HepG2 (cell line): ENCODE data around the gene SGSM1.

Source experiments
- CTCF ChIP-seq: sonication (generic); formaldehyde crosslinking; IDR thresholded peaks from 2 replicates; pipeline ENCODE4 v1.5.0; 2020; ENCODE audit warnings: mild to moderate bottlenecking, missing genetic modification reagents, moderate library complexity
- EED ChIP-seq: sonication (generic); formaldehyde crosslinking; IDR thresholded peaks from 2 replicates; pipeline ENCODE4 v1.5.0; 2020; ENCODE audit warnings: mild to moderate bottlenecking, missing genetic modification reagents
- EZH2 ChIP-seq: conservative IDR thresholded peaks from 2 replicates; pipeline ENCODE4 v1.6.1; 2012; ENCODE audit warnings: mild to moderate bottlenecking, low read depth, low read length, moderate library complexity
- NCOA1 ChIP-seq: sonication (generic); formaldehyde crosslinking; IDR thresholded peaks from 2 replicates; pipeline ENCODE4 v1.9.0; 2021; ENCODE audit warnings: missing genetic modification reagents
- POLR2A ChIP-seq, 2 experiments: IDR thresholded peaks; 2 replicates each; pipeline ENCODE4 v1.6.1; 2011; ENCODE audit warnings: low read depth in 2 of 2, low read length in 2 of 2, mild to moderate bottlenecking in 1 of 2, moderate library complexity in 1 of 2; ENCODE audit not compliant: insufficient read depth in 1 of 2
- ZBTB38 ChIP-seq: sonication (generic); formaldehyde crosslinking; IDR thresholded peaks from 2 replicates; pipeline ENCODE4 v1.5.1; 2020; ENCODE audit warnings: mild to moderate bottlenecking, missing genetic modification reagents
- ZBTB7A ChIP-seq: sonication (generic); formaldehyde crosslinking; IDR thresholded peaks from 2 replicates; pipeline ENCODE4 v1.8.0; 2022; ENCODE audit warnings: mild to moderate bottlenecking, missing genetic modification reagents
- ZNF121 ChIP-seq: sonication (generic); formaldehyde crosslinking; IDR thresholded peaks from 2 replicates; pipeline ENCODE4 v1.5.0; 2020; ENCODE audit warnings: mild to moderate bottlenecking, missing genetic modification reagents
- ZNF274 ChIP-seq: sonication (generic); formaldehyde crosslinking; IDR thresholded peaks from 2 replicates; pipeline ENCODE4 v1.5.1; 2020; ENCODE audit warnings: mild to moderate bottlenecking, missing genetic modification reagents
- ZNF547 ChIP-seq: sonication (generic); formaldehyde crosslinking; IDR thresholded peaks from 2 replicates; pipeline ENCODE4 v1.5.1; 2020; ENCODE audit warnings: mild to moderate bottlenecking, missing genetic modification reagents
- ZNF644 ChIP-seq: IDR thresholded peaks from 2 replicates; pipeline ENCODE4 v1.6.1; 2016; ENCODE audit warnings: low read depth

GRCh38 chr22:24810043-24810749 is 4.2 kb downstream of the SGSM1 start:
- TF ChIP-seq ZNF547 (CRISPR knock-in tag) (no peak), ZNF274 (CRISPR knock-in tag) (no peak), POLR2A (IDR thresholded peaks at IDR 0.05; ENCODE audit: insufficient read depth in 1 of 2, low read depth in 2 of 2, low read length in 2 of 2) (no peak), ZBTB7A (CRISPR knock-in tag) (no peak), NCOA1 (CRISPR knock-in tag) (no peak), CTCF (CRISPR knock-in tag) (no peak), ZNF121 (no peak), EED (CRISPR knock-in tag) (no peak), ZBTB38 (CRISPR knock-in tag) (no peak), EZH2 (no peak), ZNF644 (CRISPR knock-in tag) (no peak)
